ENCODE results near the gene CHST2. TPM values are rescaled to one million over a fixed set of nuclear protein-coding genes. Genes with fewer than 3 reads are reported as not detected.
"Not testable (repeated sequence)": the region's sequence is repeated elsewhere in the genome, so short reads cannot be mapped to it uniquely, and the experiment has no call there.

CHST2 gene
- total RNA-seq, 2 experiments from 2014 or later, result 2.4 to 3.0 TPM

DNA sequence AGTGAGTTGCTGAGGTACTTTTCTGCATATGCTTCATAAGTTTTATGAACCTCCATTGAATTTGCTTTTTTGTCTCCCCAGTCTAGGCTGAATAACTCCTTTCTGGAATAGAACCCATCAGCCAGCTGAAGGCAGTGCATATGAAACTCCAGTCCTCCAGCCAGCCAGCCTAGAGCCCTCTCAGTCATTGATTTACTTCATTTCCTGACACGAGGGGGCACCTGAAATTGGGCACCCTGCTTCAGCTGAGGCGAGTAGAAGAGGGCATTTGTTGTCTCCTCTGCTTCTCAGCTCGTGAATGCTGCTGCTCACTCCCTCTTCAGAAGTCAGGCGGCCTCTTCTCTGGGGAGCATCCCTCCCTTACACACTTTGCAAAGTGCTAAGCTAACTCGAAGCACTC, 32.5 kb downstream of the CHST2 start:
- Mint-ChIP-seq H3K27ac (no peak overlapping the region), H3K4me1 (peaks cover 11% of the 10 kb centered on the region), H3K9me3 (no peaks in the 10 kb centered on the region), H3K36me3 (peaks cover 1% of the 10 kb centered on the region), H3K4me3 (no peak overlapping the region), H3K27me3 (no peaks in the 10 kb centered on the region)
- no peak for ATAC-seq (ENCODE audit: low read depth)
- POLR2A ChIA-PET, result no interaction called here
- DNase-seq, result no peak

DNA sequence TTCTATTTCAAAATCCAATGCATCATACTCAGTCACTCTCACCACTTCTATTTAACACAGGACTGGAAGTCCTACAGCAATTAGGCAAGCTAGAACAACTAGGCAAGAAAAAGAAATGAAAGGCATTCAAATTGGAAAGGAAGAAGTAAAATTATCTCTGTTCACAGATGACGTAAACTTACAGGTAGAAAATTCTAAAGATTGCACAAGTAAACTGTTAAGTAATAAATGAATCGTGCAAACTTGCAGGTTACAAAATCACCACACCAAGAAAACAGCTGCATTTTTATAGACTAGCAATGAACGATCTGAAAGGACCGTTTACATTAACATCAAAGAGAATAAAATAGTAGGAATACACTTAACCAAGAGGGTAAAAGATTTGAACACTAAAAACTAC, 36.2 kb downstream of the CHST2 start:
- peaks cover 14% of the 10 kb centered on the region for H3K4me1 Mint-ChIP-seq
- no peak for ATAC-seq (ENCODE audit: low read depth)
- H3K27ac Mint-ChIP-seq, result no peak overlapping the region
- H3K27me3 Mint-ChIP-seq, result no peaks in the 10 kb centered on the region
- no peak overlapping the region for H3K4me3 Mint-ChIP-seq
- POLR2A ChIA-PET, result no interaction called here
- peaks cover 4% of the 10 kb centered on the region for H3K36me3 Mint-ChIP-seq
- no peak for DNase-seq
- H3K9me3 Mint-ChIP-seq, result no peaks in the 10 kb centered on the region

DNA sequence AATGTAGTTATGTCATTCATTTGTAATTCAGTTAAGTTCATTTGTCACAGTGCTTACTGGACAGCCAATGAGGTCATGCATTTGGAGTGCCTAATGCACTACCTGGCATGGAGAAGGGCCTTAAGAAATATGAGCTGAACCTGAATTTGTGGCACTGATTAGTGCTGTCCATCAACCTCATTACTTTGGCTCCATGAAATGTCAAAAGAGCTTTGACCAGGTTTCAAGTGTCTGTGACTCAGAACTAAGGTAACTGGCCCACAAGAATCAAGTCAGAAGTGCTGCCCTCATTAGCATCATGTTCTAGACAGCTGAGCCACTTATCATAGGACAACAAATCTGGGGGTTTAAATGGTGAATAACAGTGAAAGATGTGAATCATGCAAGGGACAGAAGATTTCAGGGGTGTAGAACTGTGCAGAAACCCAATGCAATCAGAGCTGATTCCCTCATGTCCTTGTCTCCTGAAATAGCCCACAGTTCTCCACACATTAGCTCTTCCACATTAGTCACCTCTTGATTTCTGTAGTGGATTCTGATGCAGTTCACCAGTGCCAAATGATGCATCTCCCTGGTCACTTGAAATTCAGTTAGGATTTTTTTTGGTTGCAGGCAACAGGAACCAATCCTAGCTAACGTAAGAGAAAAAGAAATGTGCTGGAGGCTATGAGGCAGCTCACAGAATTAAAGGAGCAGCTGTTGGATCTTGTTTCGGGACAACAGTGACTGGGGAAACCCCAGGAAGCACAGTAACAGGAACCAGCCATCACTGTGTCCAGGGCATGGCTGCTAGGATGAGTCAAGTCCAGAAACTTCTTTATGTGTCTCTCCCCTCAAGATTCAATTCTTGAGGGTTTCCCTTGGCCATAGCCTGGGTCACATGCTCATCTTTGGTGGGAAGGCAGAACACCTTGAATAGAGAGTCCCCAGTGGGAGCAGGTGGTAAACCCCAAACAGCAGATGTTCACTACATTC, 38.7 kb downstream of the CHST2 start:
- H3K4me1 Mint-ChIP-seq, result peaks cover 6% of the 10 kb centered on the region
- no peaks in the 10 kb centered on the region for H3K27me3 Mint-ChIP-seq
- POLR2A ChIA-PET, result no interaction called here
- H3K9me3 Mint-ChIP-seq, result no peaks in the 10 kb centered on the region
- H3K27ac Mint-ChIP-seq, result no peak overlapping the region
- ATAC-seq (ENCODE audit: low read depth), result peak; percentile 26
- no peak overlapping the region for H3K4me3 Mint-ChIP-seq
- DNase-seq, result no peak
- H3K36me3 Mint-ChIP-seq, result peaks cover 5% of the 10 kb centered on the region

DNA sequence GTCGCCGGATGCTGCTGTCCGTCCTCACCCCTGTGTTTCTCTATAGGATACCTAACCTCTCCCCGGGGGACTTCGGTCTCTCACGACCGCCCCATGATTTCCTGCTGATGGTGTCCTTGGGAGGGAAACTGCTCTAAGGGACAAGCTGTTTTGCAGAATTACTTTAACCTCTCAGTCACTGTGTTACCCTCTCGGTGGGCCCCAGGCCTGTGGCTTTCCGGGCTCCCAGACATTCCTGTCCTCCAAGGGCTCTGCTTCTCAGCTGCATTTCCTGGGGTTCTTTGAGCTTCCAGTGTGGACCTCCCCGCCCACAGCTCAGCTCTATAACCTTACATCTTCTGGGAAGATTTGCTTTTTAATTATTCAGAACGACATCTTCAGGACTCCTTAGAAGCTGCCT, 40.9 kb downstream of the CHST2 start:
- Mint-ChIP-seq H3K9me3 (no peaks in the 10 kb centered on the region), H3K27ac (no peak overlapping the region), H3K4me3 (no peak overlapping the region), H3K4me1 (peaks cover 26% of the 10 kb centered on the region), H3K36me3 (peaks cover 6% of the 10 kb centered on the region), H3K27me3 (no peaks in the 10 kb centered on the region)
- POLR2A ChIA-PET, result no interaction called here
- ATAC-seq (ENCODE audit: low read depth), result no peak
- DNase-seq, result no peak

DNA sequence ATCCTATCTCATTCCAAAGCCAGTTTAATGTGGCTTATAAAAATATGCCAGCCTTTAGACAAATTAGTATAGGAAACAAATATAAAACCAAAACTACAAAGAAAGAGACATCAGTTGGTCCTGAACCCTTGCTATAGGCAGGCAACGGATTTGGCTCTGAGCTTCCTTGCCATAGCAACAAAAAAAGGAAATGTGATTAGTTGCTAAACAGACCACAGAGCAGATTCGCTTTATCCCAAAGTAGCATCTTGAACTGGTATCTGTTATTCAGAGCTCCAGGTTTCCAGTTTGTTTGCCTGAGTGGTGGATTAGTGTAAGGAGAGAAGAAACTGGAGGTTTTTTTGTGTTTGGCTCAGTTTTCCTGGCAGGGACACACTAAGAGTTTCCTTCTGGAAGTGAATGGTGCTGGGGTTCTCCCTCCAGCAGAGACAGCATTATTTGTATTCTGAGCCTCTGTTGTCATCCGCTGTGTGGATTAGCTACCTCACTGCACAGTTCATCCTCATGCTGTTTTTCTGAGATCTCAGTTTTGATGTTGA, 44.1 kb downstream of the CHST2 start:
- Mint-ChIP-seq H3K4me1 (peaks cover 39% of the 10 kb centered on the region), H3K4me3 (no peak overlapping the region), H3K36me3 (peaks cover 5% of the 10 kb centered on the region), H3K9me3 (no peaks in the 10 kb centered on the region), H3K27ac (peak overlapping the region; percentile 47), H3K27me3 (no peaks in the 10 kb centered on the region)
- POLR2A ChIA-PET, result interaction anchor here (0.6 kb wide), 1 partner anchor 14 kb away, joined by 3 read pairs; no protein-coding TSS in a partner anchor
- ATAC-seq (ENCODE audit: low read depth) (no peak), DNase-seq (no peak)

DNA sequence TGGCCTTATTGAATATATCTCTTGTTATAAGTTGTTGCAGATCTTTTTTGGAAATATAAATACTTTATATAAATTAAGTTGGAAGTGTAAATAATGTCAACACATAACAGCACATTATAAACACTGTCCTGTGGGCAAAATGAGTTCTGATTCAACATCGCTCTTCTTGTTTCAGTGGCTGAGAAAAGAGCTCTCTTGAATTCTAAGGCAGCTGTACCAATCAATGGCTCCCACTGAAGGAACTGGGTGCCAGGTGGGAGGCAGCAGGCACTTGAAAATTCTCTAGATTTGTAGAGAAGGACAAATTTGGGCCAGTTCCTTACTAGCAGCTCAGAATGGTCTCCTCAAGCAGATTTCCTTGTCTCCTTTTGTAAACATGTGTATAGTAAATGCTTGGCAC, 45.6 kb downstream of the CHST2 start:
- Mint-ChIP-seq H3K27me3 (no peaks in the 10 kb centered on the region), H3K36me3 (peaks cover 8% of the 10 kb centered on the region), H3K9me3 (no peaks in the 10 kb centered on the region), H3K4me1 (peaks cover 50% of the 10 kb centered on the region), H3K4me3 (peak overlapping the region; percentile 53), H3K27ac (peak overlapping the region; percentile 64)
- DNase-seq, result no peak
- POLR2A ChIA-PET, result interaction anchor here (0.9 kb wide), 1 partner anchor 41 kb away, joined by 3 read pairs; no protein-coding TSS in a partner anchor
- ATAC-seq (ENCODE audit: low read depth), result no peak

DNA sequence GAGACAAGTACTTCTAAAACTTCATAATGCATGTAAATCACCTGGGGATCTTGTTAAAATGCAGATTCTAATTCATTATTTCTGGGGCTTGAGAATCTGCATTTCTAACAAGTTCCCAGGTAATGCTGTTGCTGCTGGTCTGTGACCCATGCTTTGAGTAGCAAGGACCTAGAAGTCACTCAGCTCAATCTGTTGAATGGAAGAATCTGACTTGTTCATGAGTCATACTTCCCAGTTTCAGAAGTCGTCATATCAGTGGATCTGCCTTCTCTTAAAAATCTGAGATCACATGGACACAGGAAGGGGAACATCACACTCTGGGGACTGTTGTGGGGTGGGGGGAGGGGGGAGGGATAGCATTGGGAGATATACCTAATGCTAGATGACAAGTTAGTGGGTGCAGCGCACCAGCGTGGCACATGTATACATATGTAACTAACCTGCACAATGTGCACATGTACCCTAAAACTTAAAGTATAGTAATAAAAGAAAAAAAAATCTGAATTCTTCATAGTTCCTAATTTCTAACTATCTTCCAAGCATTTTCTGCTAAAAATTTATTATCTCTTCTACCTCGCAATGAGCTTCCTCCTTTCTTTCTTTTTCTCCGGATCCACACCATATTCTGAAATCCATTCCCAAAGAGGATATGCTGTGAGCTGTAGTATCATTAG, 46.2 kb downstream of the CHST2 start:
- ATAC-seq (ENCODE audit: low read depth), result peak; percentile 70
- not testable (repeated sequence) for DNase-seq, H3K36me3 Mint-ChIP-seq, H3K4me3 Mint-ChIP-seq, H3K27me3 Mint-ChIP-seq, H3K9me3 Mint-ChIP-seq
- peak overlapping the region; percentile 64 for H3K27ac Mint-ChIP-seq
- H3K4me1 Mint-ChIP-seq, result peaks cover 55% of the 10 kb centered on the region
- POLR2A ChIA-PET, result interaction anchor here (0.9 kb wide), 1 partner anchor 41 kb away, joined by 3 read pairs; no protein-coding TSS in a partner anchor

DNA sequence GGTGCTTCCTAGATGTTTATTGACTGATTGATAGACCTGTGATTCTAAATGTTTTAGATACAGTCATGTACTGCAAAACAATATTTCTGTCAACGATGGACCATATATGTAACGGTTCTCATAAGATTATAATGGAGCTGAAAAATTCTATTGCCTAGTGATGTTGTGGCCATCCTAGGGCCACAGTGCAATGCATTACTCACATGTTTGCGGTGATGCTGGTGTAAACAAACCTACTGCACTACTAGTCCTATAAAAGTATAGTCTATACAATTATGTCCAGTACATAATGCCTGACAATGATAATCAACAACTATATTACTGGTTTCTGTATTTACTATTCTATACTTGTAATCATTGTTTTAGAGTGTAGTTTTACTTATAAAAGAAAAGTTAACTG, 46.8 kb downstream of the CHST2 start:
- ATAC-seq (ENCODE audit: low read depth), result no peak
- POLR2A ChIA-PET, result no interaction called here
- no peak for DNase-seq
- no peak overlapping the region for H3K4me3 Mint-ChIP-seq
- H3K27me3 Mint-ChIP-seq, result no peaks in the 10 kb centered on the region
- peaks cover 61% of the 10 kb centered on the region for H3K4me1 Mint-ChIP-seq
- no peak overlapping the region for H3K27ac Mint-ChIP-seq
- H3K9me3 Mint-ChIP-seq, result no peaks in the 10 kb centered on the region
- peaks cover 7% of the 10 kb centered on the region for H3K36me3 Mint-ChIP-seq

DNA sequence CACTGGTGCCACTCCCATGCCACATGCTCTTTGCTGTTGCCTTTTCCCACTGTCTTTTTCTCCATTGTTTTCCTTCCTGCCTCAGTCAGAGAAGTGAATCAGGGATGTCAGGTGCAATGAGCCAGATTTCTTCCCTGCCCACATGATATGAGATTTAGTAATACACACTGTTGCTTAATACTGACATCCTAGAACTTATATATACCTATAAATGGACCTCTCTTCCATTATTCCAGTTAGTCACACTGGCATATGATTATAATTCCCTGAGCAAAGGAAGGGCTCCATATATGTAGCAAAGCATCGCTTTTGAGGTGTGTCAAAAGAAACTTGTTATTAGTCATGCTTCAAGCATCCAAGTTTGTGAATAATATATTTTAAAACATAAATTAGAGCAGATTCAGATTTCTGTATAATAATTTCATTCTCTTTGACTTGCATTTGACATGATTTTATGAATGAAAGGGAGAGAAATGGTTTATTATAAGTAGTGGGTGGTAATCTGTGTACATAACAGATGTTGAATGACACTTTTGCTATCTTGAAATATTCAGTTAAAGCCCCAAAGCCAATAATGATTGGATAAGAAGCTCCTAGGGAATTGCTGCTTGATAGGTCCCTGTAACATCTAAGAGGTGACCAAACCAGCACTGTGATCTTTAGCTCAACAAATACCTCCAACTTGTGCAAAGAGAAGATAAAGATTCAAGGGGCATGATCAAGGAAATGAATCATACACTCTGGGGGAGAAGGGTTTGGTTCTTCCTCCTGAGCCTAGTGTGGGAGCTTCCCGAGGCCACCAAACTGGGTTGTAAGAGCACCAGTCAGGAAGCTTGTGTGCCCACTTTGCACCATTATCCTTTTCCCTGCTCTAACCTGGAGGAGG, 48.6 kb downstream of the CHST2 start:
- ATAC-seq (ENCODE audit: low read depth) (no peak), DNase-seq (no peak)
- H3K27ac Mint-ChIP-seq, result peak overlapping the region; percentile 39
- peaks cover 72% of the 10 kb centered on the region for H3K4me1 Mint-ChIP-seq
- H3K27me3 Mint-ChIP-seq, result no peaks in the 10 kb centered on the region
- peaks cover 7% of the 10 kb centered on the region for H3K9me3 Mint-ChIP-seq
- H3K36me3 Mint-ChIP-seq, result peaks cover 18% of the 10 kb centered on the region
- POLR2A ChIA-PET, result no interaction called here
- peak overlapping the region; percentile 24 for H3K4me3 Mint-ChIP-seq

DNA sequence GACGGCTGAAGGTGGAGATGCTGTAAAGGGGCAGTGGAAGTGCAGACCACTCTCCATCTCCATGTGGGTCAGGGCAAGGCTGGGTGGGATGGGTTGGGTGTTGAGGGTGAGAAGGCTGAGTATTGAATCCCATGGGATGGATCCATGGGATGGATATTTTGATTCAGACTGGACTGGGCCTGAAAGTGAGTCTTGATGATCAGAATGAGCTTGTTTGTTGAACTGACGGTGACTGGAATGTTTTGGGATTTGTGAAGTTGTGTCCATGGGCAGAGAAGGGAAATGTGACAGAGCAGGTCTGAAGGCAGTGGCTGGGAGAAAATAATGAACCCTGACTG, 49.3 kb downstream of the CHST2 start:
- Mint-ChIP-seq H3K4me1 (peaks cover 68% of the 10 kb centered on the region), H3K4me3 (peak overlapping the region; percentile 24), H3K27me3 (no peaks in the 10 kb centered on the region), H3K36me3 (peaks cover 19% of the 10 kb centered on the region), H3K27ac (peak overlapping the region; percentile 39), H3K9me3 (peaks cover 8% of the 10 kb centered on the region)
- ATAC-seq (ENCODE audit: low read depth) (no peak), DNase-seq (no peak)
- POLR2A ChIA-PET, result no interaction called here

DNA sequence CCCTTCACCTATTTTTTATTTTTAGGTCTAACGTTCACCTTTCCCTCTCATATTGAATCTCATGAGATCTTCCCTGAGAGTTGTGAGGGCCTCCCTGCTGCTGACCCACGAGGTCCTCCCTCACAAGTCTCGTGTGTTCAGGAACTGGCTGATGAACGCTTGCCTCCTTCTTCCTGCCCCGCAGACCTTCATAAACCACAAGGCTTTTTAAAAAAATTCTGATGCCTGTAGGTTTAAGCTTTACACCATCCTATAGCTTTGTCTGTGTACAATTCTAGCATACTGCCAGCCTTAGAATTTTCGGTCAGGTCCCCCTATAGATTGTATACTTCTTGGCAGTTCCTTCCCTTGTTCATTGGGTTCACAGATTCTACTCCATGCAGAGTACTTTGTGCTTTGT, 50.5 kb downstream of the CHST2 start:
- Mint-ChIP-seq H3K4me3 (peak overlapping the region; percentile 51), H3K36me3 (peaks cover 23% of the 10 kb centered on the region), H3K4me1 (peaks cover 55% of the 10 kb centered on the region), H3K27ac (peak overlapping the region; percentile 100), H3K27me3 (no peaks in the 10 kb centered on the region), H3K9me3 (peaks cover 11% of the 10 kb centered on the region)
- POLR2A ChIA-PET, result interaction anchor here (0.6 to 2.8 kb wide), 4 partner anchors 22 to 166 kb away, joined by 3 to 11 read pairs (median 6); partner anchors contain the start of gene CHST2
- ATAC-seq (ENCODE audit: low read depth) (peak; percentile 21), DNase-seq (no peak)

DNA sequence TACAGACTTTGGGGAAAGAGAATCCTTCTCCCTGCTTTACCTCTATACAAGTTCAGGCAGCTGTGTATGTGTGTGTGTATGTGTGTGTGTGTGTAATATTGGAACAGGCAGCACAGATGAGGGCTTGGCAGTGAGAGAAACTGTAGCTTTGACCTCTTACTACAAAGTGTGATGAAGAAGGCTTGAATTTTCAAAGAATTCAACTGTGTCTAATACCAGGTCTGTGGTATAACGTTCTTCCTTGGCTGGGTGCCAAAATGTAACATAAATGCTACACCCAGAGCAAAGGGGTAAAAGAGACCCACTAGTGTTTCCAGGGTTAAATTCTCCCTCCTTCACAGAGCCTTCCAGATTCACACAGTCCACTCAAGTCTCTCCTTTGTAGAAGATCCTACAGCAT, 51.1 kb downstream of the CHST2 start:
- DNase-seq (no peak), ATAC-seq (ENCODE audit: low read depth) (peak; percentile 39)
- H3K27me3 Mint-ChIP-seq, result no peaks in the 10 kb centered on the region
- peaks cover 23% of the 10 kb centered on the region for H3K36me3 Mint-ChIP-seq
- POLR2A ChIA-PET, result interaction anchor here (0.6 to 2.8 kb wide), 4 partner anchors 21 to 167 kb away, joined by 3 to 11 read pairs (median 6); partner anchors contain the start of gene CHST2
- H3K27ac Mint-ChIP-seq, result peak overlapping the region; percentile 100
- peak overlapping the region; percentile 79 for H3K4me3 Mint-ChIP-seq
- peaks cover 11% of the 10 kb centered on the region for H3K9me3 Mint-ChIP-seq
- H3K4me1 Mint-ChIP-seq, result peaks cover 50% of the 10 kb centered on the region
